ENCODE data around the gene NTN4.
A peak's percentile ranks its signal among the peaks of the same experiment; 100 is the strongest.
"Not testable (repeated sequence)": the region's sequence is repeated elsewhere in the genome, so short reads cannot be mapped to it uniquely, and the experiment has no call there.

Gene NTN4

GRCh38 chr12:95624589-95624988 is 166.0 kb downstream of the NTN4 start:
- H3K36me3 ChIP-seq, result no peaks in the 10 kb centered on the region
- H3K27me3 ChIP-seq, result no peaks in the 10 kb centered on the region
- no peak for TF ChIP-seq CTCF (IDR thresholded peaks at IDR 0.05; ENCODE audit: low read depth, low read length)
- no peaks in the 10 kb centered on the region for H3K9me3 ChIP-seq
- H3K4me3 ChIP-seq (ENCODE audit: low read depth, low read length), result no peak overlapping the region
- DNase-seq, result no peak
- no peaks in the 10 kb centered on the region for H3K4me1 ChIP-seq

GRCh38 chr12:95623554-95624170 is 166.9 kb downstream of the NTN4 start:
- peak; percentile 89 for TF ChIP-seq CTCF (IDR thresholded peaks at IDR 0.05; ENCODE audit: low read depth, low read length)
- H3K36me3 ChIP-seq, result no peaks in the 10 kb centered on the region
- no peaks in the 10 kb centered on the region for H3K9me3 ChIP-seq
- peak; percentile 73 for DNase-seq
- no peak overlapping the region for H3K4me3 ChIP-seq (ENCODE audit: low read depth, low read length)
- no peaks in the 10 kb centered on the region for H3K4me1 ChIP-seq
- no peaks in the 10 kb centered on the region for H3K27me3 ChIP-seq

GRCh38 chr12:95622879-95623278 is 167.7 kb downstream of the NTN4 start:
- Histone ChIP-seq H3K36me3 (no peaks in the 10 kb centered on the region), H3K4me3 (ENCODE audit: low read depth, low read length) (no peak overlapping the region), H3K9me3 (no peaks in the 10 kb centered on the region), H3K27me3 (no peaks in the 10 kb centered on the region), H3K4me1 (no peaks in the 10 kb centered on the region)
- TF ChIP-seq CTCF (IDR thresholded peaks at IDR 0.05; ENCODE audit: low read depth, low read length), result no peak
- DNase-seq, result no peak

- Histone ChIP-seq H3K36me3 (no peaks in the 10 kb centered on the region), H3K4me3 (ENCODE audit: low read depth, low read length) (no peak overlapping the region), H3K27me3 (no peaks in the 10 kb centered on the region), H3K9me3 (no peaks in the 10 kb centered on the region), H3K4me1 (no peaks in the 10 kb centered on the region)
- TF ChIP-seq CTCF (IDR thresholded peaks at IDR 0.05; ENCODE audit: low read depth, low read length), result no peak
- DNase-seq, result no peak
Measured at GRCh38 chr12:95621725-95622124, 168.8 kb downstream of the NTN4 start.

- H3K36me3 ChIP-seq, result no peaks in the 10 kb centered on the region
- no peaks in the 10 kb centered on the region for H3K4me1 ChIP-seq
- no peak for TF ChIP-seq CTCF (IDR thresholded peaks at IDR 0.05; ENCODE audit: low read depth, low read length)
- no peaks in the 10 kb centered on the region for H3K9me3 ChIP-seq
- H3K4me3 ChIP-seq (ENCODE audit: low read depth, low read length), result no peak overlapping the region
- DNase-seq, result no peak
- H3K27me3 ChIP-seq, result no peaks in the 10 kb centered on the region; the same call in 1 of the 2 replicates
Measured at GRCh38 chr12:95620171-95620570, 170.4 kb downstream of the NTN4 start.

GRCh38 chr12:95616470-95616869 is 174.1 kb downstream of the NTN4 start:
- DNase-seq; H3K4me1 ChIP-seq; H3K4me3 ChIP-seq (ENCODE audit: low read depth, low read length); H3K27me3 ChIP-seq; H3K9me3 ChIP-seq; H3K36me3 ChIP-seq: not testable (repeated sequence)

GRCh38 chr12:95615749-95616148 is 174.8 kb downstream of the NTN4 start:
- DNase-seq, result no peak
- Histone ChIP-seq H3K9me3 (no peaks in the 10 kb centered on the region), H3K36me3 (no peaks in the 10 kb centered on the region), H3K4me3 (ENCODE audit: low read depth, low read length) (no peak overlapping the region), H3K27me3 (peaks cover 6% of the 10 kb centered on the region; the same call in 1 of the 2 replicates), H3K4me1 (no peaks in the 10 kb centered on the region)
- no peak for TF ChIP-seq CTCF (IDR thresholded peaks at IDR 0.05; ENCODE audit: low read depth, low read length)

All from BE2C (cell line).